SW 1271 (cell line): ENCODE results near the gene NTSR1.

Source experiments
- DNase-seq, 2 experiments: peaks; one replicate each; lab custom pipeline; 2025; lab: John Stamatoyannopoulos, UW

The NTSR1 gene

GRCh38 chr20:62694106-62694505 lies 14.5 kb upstream of the NTSR1 start:
- no peak for DNase-seq

- DNase-seq, result no peak
Observed at GRCh38 chr20:62694868-62695267, 13.8 kb upstream of the NTSR1 start.

- DNase-seq, result no peak
Observed at GRCh38 chr20:62695448-62696414, 12.9 kb upstream of the NTSR1 start.

- no peak for DNase-seq
Observed at GRCh38 chr20:62696434-62696957, 12.1 kb upstream of the NTSR1 start.

- DNase-seq, result no peak
Observed at GRCh38 chr20:62696989-62697388, 11.6 kb upstream of the NTSR1 start.

- DNase-seq, result no peak
Observed at GRCh38 chr20:62697468-62697912, 11.1 kb upstream of the NTSR1 start.

- DNase-seq, result no peak
Observed at GRCh38 chr20:62698231-62698630, 10.4 kb upstream of the NTSR1 start.

- DNase-seq, result no peak
Observed at GRCh38 chr20:62699296-62699695, 9.3 kb upstream of the NTSR1 start.

GRCh38 chr20:62699741-62700140 lies 8.9 kb upstream of the NTSR1 start:
- no peak for DNase-seq

- no peak for DNase-seq
Observed at GRCh38 chr20:62700261-62700930, 8.2 kb upstream of the NTSR1 start.

- DNase-seq, result no peak
Observed at GRCh38 chr20:62701161-62702012, 7.2 kb upstream of the NTSR1 start.

- DNase-seq, result no peak
Observed at GRCh38 chr20:62702013-62702300, 6.7 kb upstream of the NTSR1 start.

GRCh38 chr20:62702895-62703852 lies 5.5 kb upstream of the NTSR1 start:
- DNase-seq, result peak; percentile 83 to 93

- DNase-seq, result peak in 1 of 2 experiments; percentile 46
Observed at GRCh38 chr20:62703853-62704228, 4.8 kb upstream of the NTSR1 start.

- peak; percentile 73 to 87 for DNase-seq
Observed at GRCh38 chr20:62704341-62704948, 4.2 kb upstream of the NTSR1 start.

GRCh38 chr20:62705627-62706026 lies 3.0 kb upstream of the NTSR1 start:
- no peak for DNase-seq

- DNase-seq, result no peak
Observed at GRCh38 chr20:62706344-62706743, 2.3 kb upstream of the NTSR1 start.

- no peak for DNase-seq
Observed at GRCh38 chr20:62706857-62707256, 1.8 kb upstream of the NTSR1 start.

GRCh38 chr20:62707276-62707920 lies 1.2 kb upstream of the NTSR1 start:
- no peak for DNase-seq

- peak in 1 of 2 experiments; percentile 32 for DNase-seq
Observed at GRCh38 chr20:62707921-62708521, 615 bp upstream of the NTSR1 start.
